Panc1 (cell line): ENCODE measurements around the gene ENTPD8. TPM values are rescaled to one million over a fixed set of nuclear protein-coding genes. Genes with fewer than 3 reads are reported as not detected.

Experiments
- ATAC-seq: fragments of 200-7000 bp; cut with Tn5 transposase; 2 replicates; pipeline ENCODE4 v1.9.1; 2020; ENCODE audit warnings: mild to moderate bottlenecking, moderate library complexity
- BruUV-seq: library from RNA; stranded (reverse); fragments of 400-500 nt; replicated peaks from 2 replicates; lab custom pipeline; 2021; lab: Mats Ljungman, UMichigan
- CTCF ChIA-PET: fragments of 300-600 bp; sonication (Branson Sonifier 250); formaldehyde crosslinking; loops from one replicate; lab custom pipeline; 2022; ENCODE audit warnings: antibody characterized with exemption; lab: Charles Lee
- POLR2A ChIA-PET: fragments of 300-600 bp; sonication (Branson Sonifier 250); formaldehyde crosslinking; loops from one replicate; lab custom pipeline; 2022; ENCODE audit warnings: antibody characterized with exemption; lab: Charles Lee
- DNase-seq: peaks from one replicate; pipeline ENCODE4 v3.0.0-alpha.2; 2010; ENCODE audit warnings: low read depth, low spot score
- H3K27ac ChIP-seq: 2 replicates; pipeline ENCODE4 v1.5.1; 2011; ENCODE audit warnings: mild to moderate bottlenecking, low read length, inconsistent platforms
- H3K27me3 ChIP-seq: fragments of 200-500 bp; sonication (Bioruptor generic); 2 replicates; pipeline ENCODE4 v1.6.0; 2014; ENCODE audit warnings: low read length, inconsistent platforms; ENCODE audit not compliant: control insufficient read depth, insufficient read depth
- H3K36me3 ChIP-seq: fragments of 200-500 bp; sonication (Bioruptor generic); 2 replicates; pipeline ENCODE4 v1.5.1; 2014; ENCODE audit warnings: inconsistent platforms, mild to moderate bottlenecking, low read length, moderate library complexity; ENCODE audit not compliant: control insufficient read depth, insufficient read depth
- H3K4me1 ChIP-seq: 2 replicates; pipeline ENCODE4 v1.5.1; 2011; ENCODE audit warnings: inconsistent platforms, mild to moderate bottlenecking, low read length, moderate library complexity; ENCODE audit not compliant: control insufficient read depth, insufficient read depth
- H3K4me3 ChIP-seq, 2 experiments: 2 replicates each; pipeline ENCODE4 v1.5.1; 2011 to 2012; ENCODE audit warnings: low read depth in 2 of 2, low read length in 2 of 2, mild to moderate bottlenecking in 2 of 2, inconsistent platforms in 1 of 2, moderate library complexity in 1 of 2
- H3K9me3 ChIP-seq: fragments of 200-500 bp; sonication (Bioruptor generic); 2 replicates; pipeline ENCODE4 v1.5.1; 2014; ENCODE audit warnings: low read depth, mild to moderate bottlenecking, inconsistent platforms, low read length, moderate library complexity; ENCODE audit not compliant: control insufficient read depth, insufficient read depth
- CTCF ChIP-seq: fragments of 450-650 bp; IDR thresholded peaks from 2 replicates; pipeline ENCODE4 v1.5.1; 2017; ENCODE audit warnings: mild to moderate bottlenecking
- POLR2AphosphoS5 ChIP-seq: IDR thresholded peaks from 2 replicates; pipeline ENCODE4 v1.6.1; 2012; ENCODE audit warnings: mild to moderate bottlenecking, low read depth, low read length, moderate library complexity
- REST ChIP-seq, 2 experiments: IDR thresholded peaks; 2 replicates each; pipeline ENCODE4 v1.6.1; 2011 to 2012; ENCODE audit warnings: low read depth in 2 of 2, control low read depth in 1 of 2, low read length in 1 of 2, mild to moderate bottlenecking in 1 of 2, moderate library complexity in 1 of 2; ENCODE audit not compliant: insufficient read depth in 1 of 2
- SIN3A ChIP-seq: IDR thresholded peaks from 2 replicates; pipeline ENCODE4 v1.6.1; 2012; ENCODE audit warnings: low read depth, mild to moderate bottlenecking, low read length, moderate library complexity, borderline replicate concordance; ENCODE audit not compliant: insufficient read depth
- TCF7L2 ChIP-seq: IDR thresholded peaks from 2 replicates; pipeline ENCODE4 v1.6.1; 2011; ENCODE audit warnings: mild to moderate bottlenecking, low read depth, low read length, inconsistent platforms
- in situ Hi-C: cut with HindIII; loops from 2 replicates; pipeline ENCODE4 v1.10.0; 2016; ENCODE audit warnings: low sequenced_read_pairs, low pct_unique_long_range_greater_than_20kb
- intact Hi-C: fragments of 100-400 bp; cut with micrococcal nuclease; formaldehyde crosslinking; loops from one replicate; pipeline ENCODE4 v1.10.0; 2022; ENCODE audit not compliant: unreplicated experiment
- total RNA-seq: library from RNA; stranded (reverse); gene quantifications from one replicate; pipeline ENCODE4 v1.2.1, GENCODE V29; 2021; ENCODE audit not compliant: unreplicated experiment

ENTPD8 gene
- total RNA-seq, 1 experiment from 2014 or later = 3.9 TPM

GRCh38 chr9:137459601-137460362, 18.6 kb upstream of the ENTPD8 start:
- intact Hi-C loops = no loop called here
- ChIA-PET POLR2A (interaction anchor here (0.6 kb wide), 1 partner anchor 53 kb away, joined by 3 read pairs; no protein-coding TSS in a partner anchor), CTCF (interaction anchor here (0.6 kb wide), 1 partner anchor 167 kb away, joined by 9 read pairs; no protein-coding TSS in a partner anchor)
- 0 out of 2 replicates have a peak, but pooled peaks have one; percentile 4 for ATAC-seq
- Histone ChIP-seq H3K27ac (peak overlapping the region; percentile 81), H3K9me3 (no peaks in the 10 kb centered on the region), H3K27me3 (no peaks in the 10 kb centered on the region), H3K4me1 (peaks cover 25% of the 10 kb centered on the region), H3K36me3 (no peaks in the 10 kb centered on the region; the same call in 1 of the 2 replicates), H3K4me3 (peak overlapping the region; percentile 52 to 60)
- in situ Hi-C loops = no loop called here
- TF ChIP-seq CTCF (no peak), TCF7L2 (no peak), SIN3A (no peak), POLR2AphosphoS5 (no peak), REST (IDR thresholded peaks at IDR 0.05; ENCODE audit: insufficient read depth in 1 of 2, low read depth in 2 of 2, low read length in 1 of 2) (no peak)
- DNase-seq = no peak
- no TSS peak for BruUV-seq

- Histone ChIP-seq H3K4me1 (peaks cover 30% of the 10 kb centered on the region), H3K4me3 (peak within 1 kb of the TSS; percentile 60 to 63), H3K9me3 (no peaks in the 10 kb centered on the region), H3K27ac (peak within 1 kb of the TSS; percentile 81), H3K36me3 (no peaks in the 10 kb centered on the region; the same call in 1 of the 2 replicates), H3K27me3 (no peaks in the 10 kb centered on the region)
- intact Hi-C loops = no loop called here
- no peak for DNase-seq
- TF ChIP-seq POLR2AphosphoS5 (no peak), SIN3A (no peak), CTCF (no peak), TCF7L2 (no peak), REST (IDR thresholded peaks at IDR 0.05; ENCODE audit: insufficient read depth in 1 of 2, low read depth in 2 of 2, low read length in 1 of 2) (no peak)
- POLR2A ChIA-PET = interaction anchor here (0.6 kb wide), 1 partner anchor 54 kb away, joined by 3 read pairs; no protein-coding TSS in a partner anchor
- in situ Hi-C loops = no loop called here
- peak; percentile 89 for ATAC-seq
- BruUV-seq = no TSS peak
- CTCF ChIA-PET = interaction anchor here (0.6 kb wide), 1 partner anchor 167 kb away, joined by 9 read pairs; no protein-coding TSS in a partner anchor
Observed at GRCh38 chr9:137459152-137459600, 18.0 kb upstream of the ENTPD8 start, which contains the start of gene NSMF. Gene NSMF (minus strand): TSS chr9:137459334. CDS start chr9:137459102, 232 bp downstream.
